GM19193 (cell line): ENCODE data around the gene ARHGAP42.

ENCODE experiments used
- POLR2A ChIP-seq: IDR thresholded peaks from 4 replicates; pipeline ENCODE4 v1.6.1; 2011; ENCODE audit not compliant: insufficient read depth, insufficient read length; ENCODE audit errors: extremely low read depth

ARHGAP42 gene

DNA sequence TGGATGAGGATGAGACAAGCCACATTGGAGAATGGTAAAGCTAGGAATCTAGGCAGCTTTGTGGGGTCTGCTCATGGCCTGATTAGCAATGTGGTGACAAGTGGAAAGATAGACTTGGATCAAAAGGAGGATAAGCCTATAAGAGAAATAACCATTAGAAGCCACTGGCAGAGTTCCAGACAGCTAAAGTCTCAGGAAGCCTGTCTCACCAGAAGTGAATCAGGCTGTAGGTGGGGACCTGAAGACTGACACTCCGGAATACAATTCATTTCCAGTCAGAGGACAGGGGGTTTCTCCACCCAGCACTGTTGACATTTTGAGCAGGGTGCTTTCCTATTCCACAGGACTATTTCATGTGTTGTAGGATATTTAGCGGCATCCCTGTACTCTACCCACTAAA is 129.7 kb downstream of the ARHGAP42 start:
- TF ChIP-seq POLR2A: no peak

DNA sequence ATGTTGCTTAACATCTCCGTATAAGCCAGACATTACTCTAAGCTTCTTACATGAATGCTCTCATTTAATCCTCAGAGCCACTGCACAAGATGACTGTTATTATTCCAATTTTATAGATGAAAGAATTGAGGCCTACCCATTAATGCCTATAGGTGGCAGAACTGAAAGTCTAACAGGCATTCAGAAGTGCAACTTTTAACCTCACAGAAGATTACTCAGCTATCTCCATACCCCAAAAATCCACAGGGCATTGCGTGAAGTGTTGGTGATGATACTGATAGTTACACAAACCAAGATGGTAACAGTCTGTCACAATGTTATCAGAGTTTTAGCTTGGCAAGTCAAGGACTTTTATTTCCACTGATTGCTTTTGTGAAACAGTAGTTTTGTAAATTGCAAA is 130.5 kb downstream of the ARHGAP42 start:
- TF ChIP-seq POLR2A: no peak

DNA sequence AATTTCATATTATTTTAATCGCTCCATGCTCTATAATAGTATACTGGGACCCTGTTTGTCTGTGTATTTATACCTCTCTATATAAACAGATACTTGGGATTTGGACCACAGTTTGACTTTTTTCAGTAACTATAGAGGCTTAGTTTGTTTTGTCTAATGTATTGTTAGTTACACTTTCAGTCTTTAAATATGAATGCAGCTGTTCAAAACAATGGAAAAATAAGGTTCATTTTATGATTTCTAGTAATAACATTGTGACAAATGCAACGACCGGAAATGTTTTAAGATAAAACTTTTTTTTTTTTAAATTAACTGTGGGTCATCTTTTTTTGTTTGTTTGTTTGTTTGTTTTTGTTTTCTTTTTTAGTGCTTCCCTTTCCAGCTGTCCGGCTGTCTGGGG is 133.5 kb downstream of the ARHGAP42 start:
- TF ChIP-seq POLR2A: no peak

DNA sequence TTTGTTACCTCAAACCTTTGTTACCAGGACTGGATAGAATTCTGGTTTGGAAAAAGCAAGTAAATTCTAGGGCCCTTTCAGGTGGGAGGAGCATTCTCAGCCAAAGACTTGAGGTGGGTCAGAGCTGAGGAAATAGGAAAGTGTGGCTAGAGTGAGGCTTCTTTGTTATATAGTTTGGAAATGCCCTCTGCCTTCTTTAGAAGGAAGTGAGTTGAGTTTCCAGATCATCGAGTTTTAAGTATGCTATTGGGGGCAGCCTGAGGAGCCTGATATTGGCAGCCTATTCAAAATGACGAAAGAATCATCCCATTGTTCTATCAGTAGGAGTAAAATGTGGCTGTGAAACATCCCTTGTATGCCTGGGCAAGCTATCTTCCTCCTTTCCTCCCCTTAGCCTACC is 134.1 kb downstream of the ARHGAP42 start:
- TF ChIP-seq POLR2A: no peak

DNA sequence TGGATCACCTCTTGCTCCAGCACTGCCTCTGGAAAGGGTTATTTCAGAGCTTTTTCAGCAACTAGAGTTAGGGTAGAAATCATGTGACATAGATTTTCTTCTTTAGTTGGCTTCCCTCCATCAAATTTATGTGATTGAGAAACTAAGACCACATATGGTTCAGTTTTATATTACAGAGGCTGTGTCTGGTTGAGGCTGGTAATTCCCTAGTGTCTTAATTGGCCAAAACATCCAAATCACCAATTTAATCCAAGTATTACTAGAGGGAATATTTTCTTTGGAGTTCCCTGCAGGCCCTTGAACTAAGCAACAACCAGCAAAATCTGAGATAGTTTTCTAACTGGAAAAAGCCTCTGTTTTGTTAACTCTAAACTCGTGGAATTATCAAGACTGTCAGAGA is 136.3 kb downstream of the ARHGAP42 start:
- no peak for TF ChIP-seq POLR2A

DNA sequence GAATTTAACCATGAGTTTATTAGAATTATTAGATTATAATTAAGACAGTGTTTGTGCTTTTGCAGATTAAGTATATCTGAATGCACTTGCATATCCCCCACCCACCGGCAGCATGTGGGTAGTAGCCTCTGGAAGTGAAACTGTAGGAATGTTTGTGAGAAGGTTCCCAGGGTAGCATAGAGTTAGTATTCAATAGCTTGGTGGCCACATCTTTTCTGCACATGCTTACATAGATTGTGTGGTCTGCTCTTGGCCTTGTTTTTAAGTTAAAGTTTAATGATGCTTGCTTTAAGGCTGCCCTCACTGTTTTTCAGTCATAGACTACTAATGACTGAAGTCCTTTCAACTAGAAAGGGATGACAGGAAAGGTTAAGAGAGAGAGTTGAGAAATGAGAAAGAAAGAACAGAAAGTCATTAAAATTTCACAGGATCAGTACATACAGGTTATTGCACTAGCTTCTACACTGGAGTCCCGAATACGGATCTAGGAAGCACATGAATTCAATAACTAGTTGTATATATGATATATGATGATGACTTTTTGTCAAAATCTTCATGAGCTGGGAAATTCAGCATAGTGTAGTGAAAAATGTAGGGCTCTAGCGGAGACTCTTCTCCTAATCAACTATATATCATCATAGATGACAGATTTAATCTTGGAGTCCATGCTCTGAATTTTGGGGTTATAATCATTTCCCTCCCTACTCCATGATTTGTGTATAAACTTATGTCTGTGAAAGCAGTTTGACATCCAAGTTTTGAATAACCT is 137.1 kb downstream of the ARHGAP42 start:
- no peak for TF ChIP-seq POLR2A

DNA sequence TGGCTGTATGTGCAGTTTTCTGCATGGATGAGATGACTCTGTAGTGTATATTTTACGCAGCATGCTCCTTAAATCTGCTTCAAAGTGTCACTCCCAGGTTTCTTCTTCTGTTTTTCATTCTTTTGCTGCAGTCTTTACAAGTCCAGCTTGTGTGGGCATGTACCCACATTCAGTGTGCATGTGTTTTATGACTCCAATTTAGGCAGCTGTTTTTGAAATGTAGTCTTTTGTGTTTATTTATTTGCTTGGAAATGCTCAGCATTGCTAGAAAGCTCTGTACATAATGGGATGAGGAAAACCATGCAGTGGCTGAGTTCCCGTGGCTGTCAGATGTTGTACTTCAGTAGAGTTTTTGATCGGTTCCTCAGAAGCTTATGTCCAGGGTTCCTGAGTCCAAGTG is 138.5 kb downstream of the ARHGAP42 start:
- no peak for TF ChIP-seq POLR2A

DNA sequence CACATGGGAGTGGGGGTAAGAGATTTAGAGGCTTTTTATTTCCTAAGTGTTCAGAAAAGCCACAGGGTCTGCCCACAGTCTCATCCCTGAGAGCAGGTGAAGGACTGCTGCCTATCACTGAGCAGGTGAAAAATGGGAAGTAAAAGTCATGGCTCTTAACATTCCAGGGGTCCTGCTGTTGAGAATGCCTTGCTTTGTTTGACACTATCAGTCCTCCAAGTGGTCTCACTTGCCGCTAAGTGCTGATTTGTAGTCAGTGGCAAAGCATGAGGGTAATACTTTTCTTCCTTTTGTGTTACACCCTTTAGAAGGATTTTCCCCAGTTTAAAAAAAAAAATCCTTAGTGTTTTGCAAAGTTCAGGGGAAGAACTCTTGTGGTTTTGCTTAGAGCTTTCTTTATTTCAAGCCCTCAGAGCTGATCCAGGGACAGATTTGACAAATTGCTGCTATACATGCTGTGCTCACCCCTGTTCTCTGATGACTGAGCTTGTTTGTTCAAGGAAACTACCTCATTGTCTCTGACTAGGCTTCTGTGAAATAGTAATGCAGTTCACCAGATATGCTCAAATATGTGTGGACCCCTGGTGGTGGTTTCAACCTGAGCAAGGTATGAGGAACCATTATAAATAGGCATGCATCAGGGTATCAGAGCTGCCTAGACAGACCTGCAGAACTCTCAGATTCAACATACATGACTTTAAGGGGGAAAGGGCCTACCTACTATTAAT is 141.0 kb downstream of the ARHGAP42 start:
- TF ChIP-seq POLR2A: no peak

DNA sequence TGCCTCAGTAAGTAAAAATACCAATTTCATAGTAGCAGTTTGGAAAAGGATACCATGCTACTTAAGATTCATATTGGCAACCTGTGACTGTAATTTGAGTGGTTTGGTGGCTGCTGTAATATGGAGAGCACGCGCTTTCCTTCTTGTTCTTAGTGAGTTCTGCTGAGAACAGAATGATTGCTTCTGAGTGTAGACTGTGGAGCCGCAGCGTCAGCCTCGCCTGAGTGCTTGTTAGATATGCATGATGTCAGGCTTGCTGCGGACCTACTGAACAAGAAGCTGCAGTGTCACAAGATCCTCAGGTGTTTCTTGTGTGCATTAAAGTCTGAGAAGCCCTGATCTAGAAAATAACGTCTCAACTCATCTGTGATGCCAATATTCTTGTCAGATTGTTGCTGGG is 143.2 kb downstream of the ARHGAP42 start:
- TF ChIP-seq POLR2A: no peak

DNA sequence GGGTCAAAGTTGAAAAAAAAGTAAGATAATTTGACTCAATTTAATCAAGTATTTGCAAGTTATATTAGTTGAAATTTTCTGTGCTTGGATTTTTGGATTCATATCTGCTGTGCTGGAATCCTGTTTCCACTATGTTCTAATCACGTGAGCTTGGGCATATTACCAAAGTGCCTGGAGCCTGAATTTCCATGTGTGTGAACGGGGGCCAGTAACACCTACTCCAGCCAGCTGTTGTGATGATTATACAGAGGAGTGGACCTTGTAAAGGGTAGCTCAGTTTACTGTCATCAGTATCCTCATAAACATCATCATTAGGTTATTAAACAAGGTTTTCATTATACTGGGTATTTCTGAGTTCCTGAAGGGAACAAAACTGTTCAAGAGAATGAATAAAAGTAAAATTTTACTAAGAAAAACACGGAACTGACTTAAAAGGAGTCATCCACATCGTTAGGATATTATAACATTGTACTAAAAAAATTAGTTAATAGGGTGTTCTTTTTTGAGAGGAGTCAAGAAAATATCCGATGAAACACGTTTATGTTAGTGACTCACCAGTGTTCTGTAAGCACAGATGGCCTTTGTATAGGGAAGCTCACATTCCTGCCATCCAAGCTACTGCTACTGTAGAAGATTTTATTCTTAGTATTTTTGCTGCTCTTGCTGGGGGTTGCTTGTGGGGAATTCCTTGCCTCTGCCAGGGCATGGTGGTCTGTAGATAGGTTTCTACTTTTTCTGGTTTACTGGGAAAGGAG is 144.1 kb downstream of the ARHGAP42 start:
- TF ChIP-seq POLR2A: no peak

DNA sequence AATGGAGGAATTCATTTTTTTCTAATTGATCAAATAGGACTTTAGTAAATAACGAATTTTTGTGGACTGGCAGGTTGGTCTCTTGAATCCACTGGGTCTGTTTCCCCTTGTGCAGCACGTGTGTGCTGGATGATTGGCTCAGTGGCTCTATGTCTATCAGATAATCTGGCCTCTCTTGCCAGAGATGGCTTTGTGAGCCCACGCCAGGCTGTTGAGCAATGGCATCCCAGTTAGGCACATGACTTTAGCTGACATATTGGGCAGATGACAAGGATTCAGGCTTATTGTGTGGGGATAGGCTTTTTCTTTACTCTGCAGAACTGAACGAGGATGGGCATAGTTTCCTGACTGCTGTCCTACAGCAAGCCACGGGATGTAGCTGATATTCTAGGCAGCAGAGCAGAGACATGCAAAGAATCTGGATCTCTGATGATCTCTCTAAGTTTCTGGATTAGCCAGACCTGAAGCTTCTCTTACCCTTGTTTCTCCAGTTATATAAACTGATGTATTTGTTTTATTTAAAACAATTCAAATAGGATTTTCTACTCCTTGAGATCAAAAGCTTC is 144.9 kb downstream of the ARHGAP42 start:
- TF ChIP-seq POLR2A: no peak

DNA sequence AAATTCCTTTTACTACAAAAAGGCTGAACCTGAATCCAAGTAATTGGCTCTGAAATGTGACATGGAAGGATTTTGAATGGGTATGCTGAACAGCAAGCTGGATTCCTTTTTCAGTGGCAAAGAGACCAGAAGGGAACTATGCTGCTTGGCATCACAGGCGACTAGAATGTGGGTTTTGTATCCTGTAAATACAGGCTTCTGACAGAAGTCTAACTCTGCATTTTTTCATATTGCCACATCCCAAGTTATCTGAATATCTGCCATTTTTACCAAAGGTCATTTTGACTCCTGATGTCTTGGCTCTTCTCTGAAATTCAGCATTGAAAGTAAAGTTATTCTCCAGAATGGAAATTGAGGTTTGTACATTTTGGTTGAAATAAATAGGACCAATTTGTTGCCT is 145.7 kb downstream of the ARHGAP42 start:
- TF ChIP-seq POLR2A: no peak

DNA sequence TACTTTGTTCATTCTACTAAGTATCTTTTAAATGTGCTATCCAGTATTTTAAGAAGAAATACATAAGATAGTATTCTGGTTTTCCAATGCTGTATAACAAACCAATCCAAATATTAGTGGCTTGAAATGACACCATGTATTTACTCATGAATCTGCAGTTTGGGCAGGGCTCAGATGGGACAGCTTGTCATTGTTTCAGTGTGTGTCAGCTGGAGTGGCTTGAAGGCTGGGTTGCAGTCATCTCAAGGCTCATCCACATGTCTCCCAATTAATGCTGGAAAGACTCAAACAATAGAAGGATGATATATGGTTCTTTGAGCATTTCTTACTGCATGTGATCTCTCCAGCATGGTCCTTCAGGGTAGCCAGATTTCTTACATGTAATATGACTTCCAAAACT is 146.2 kb downstream of the ARHGAP42 start:
- TF ChIP-seq POLR2A: no peak

DNA sequence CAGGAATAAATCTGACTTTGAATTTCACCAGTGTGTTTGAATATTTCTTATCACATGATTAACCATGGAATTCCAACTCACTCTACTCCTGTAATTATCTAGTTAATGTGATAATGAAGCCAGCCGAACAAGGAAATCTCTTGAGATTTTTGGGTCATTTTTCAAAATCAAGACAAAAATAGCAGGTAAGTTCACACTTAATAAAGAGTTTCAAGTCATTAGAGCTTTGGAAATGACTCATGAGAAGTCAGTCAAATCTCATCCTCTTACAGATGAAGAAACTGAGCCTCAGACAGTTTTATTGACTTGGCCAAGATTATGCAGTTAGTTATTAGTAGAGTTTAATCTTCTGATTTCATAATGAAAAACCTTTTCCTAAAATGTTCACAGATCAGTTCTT is 148.8 kb downstream of the ARHGAP42 start:
- no peak for TF ChIP-seq POLR2A

DNA sequence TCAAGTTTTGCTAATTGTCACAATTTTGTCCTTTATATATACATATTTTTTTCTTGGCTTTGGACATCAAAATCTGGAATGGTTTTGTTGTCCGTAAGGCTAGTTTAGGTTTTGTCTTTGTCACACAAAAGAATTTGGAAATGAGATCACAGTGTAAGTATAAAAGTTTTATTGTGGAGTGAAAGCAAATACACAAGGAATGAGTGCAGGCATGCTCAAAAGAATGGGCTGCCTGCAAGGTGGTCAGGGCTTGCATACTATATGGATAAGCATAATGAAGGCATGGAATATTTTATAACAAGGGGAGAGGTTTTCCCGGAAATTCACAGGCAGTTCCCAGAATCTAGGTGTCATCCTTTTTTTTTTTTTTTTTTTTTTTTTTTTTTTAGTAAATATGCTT is 150.2 kb downstream of the ARHGAP42 start:
- no peak for TF ChIP-seq POLR2A

DNA sequence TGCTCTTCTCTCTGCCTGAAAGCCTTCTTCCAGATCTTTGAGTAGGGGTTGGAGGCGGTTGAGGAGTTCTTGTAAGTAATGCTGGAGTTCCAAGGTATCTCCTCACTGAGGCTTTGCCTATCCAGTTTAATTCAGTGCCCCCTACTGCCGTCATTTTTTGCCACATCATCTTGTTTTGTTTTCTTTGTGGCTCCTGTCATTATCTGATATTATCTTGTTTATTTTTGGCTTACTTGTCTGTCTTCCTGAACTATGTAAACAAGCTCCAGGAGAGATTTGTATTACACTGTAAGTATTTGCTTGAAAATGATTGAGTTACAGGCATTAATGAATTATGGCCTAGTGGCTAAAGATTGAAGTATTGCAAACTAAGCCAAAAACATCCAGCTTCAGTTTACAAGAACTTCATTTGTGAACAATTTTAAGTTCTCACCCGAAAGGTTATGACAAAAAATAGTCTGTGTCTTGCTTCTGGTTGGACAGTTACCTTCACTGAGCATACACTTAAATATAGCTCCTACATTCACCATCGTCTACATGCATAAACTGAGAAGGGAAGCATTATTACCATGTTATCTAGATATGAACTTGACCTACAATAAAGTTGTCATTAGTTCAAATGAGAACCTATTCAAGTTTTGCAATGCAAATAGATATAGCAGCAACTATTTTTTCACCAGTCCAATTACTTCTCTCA is 154.8 kb downstream of the ARHGAP42 start:
- TF ChIP-seq POLR2A: no peak
